ENCODE measurements around the gene SKAP1.

Gene SKAP1

GRCh38 chr17:48148854-48149786, 280.9 kb downstream of the SKAP1 start:
- Histone ChIP-seq H3K9me2 (replicated peaks; ENCODE audit: insufficient read depth, low read length) (no peaks in the 10 kb centered on the region), H3K4me2 (ENCODE audit: low read depth, low read length, poor library complexity, severe bottlenecking) (no peak overlapping the region), H3K79me2 (ENCODE audit: insufficient read depth, low read length) (no peaks in the 10 kb centered on the region), H3F3A (ENCODE audit: insufficient read depth) (no peaks in the 10 kb centered on the region), H3K4me3 (ENCODE audit: insufficient read depth, low read length, poor library complexity, severe bottlenecking) (no peak overlapping the region), H3K9me3 (ENCODE audit: insufficient read depth, low read length) (no peaks in the 10 kb centered on the region), H3K9ac (ENCODE audit: low read length) (no peak overlapping the region), H4K20me1 (ENCODE audit: low read depth, low read length) (no peaks in the 10 kb centered on the region), H3K36me3 (ENCODE audit: low read length) (no peaks in the 10 kb centered on the region), H3K27ac (ENCODE audit: low read depth, low read length) (no peak overlapping the region), H2AFZ (ENCODE audit: low read depth, low read length, severe bottlenecking) (no peak overlapping the region), H3K27me3 (ENCODE audit: low read length) (0 out of 2 replicates have a peak, but pooled peaks cover 2% of the 10 kb centered on the region)
- TF ChIP-seq, protein P1, sequence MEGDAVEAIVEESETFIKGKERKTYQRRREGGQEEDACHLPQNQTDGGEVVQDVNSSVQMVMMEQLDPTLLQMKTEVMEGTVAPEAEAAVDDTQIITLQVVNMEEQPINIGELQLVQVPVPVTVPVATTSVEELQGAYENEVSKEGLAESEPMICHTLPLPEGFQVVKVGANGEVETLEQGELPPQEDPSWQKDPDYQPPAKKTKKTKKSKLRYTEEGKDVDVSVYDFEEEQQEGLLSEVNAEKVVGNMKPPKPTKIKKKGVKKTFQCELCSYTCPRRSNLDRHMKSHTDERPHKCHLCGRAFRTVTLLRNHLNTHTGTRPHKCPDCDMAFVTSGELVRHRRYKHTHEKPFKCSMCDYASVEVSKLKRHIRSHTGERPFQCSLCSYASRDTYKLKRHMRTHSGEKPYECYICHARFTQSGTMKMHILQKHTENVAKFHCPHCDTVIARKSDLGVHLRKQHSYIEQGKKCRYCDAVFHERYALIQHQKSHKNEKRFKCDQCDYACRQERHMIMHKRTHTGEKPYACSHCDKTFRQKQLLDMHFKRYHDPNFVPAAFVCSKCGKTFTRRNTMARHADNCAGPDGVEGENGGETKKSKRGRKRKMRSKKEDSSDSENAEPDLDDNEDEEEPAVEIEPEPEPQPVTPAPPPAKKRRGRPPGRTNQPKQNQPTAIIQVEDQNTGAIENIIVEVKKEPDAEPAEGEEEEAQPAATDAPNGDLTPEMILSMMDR (IDR thresholded peaks at IDR 0.05; ENCODE audit: insufficient read depth, low read length, poor library complexity, severe bottlenecking) = no peak
- no peak for TF ChIP-seq EZH2phosphoT487 (conservative IDR thresholded peaks at IDR 0.05; ENCODE audit: low read length)

DNA sequence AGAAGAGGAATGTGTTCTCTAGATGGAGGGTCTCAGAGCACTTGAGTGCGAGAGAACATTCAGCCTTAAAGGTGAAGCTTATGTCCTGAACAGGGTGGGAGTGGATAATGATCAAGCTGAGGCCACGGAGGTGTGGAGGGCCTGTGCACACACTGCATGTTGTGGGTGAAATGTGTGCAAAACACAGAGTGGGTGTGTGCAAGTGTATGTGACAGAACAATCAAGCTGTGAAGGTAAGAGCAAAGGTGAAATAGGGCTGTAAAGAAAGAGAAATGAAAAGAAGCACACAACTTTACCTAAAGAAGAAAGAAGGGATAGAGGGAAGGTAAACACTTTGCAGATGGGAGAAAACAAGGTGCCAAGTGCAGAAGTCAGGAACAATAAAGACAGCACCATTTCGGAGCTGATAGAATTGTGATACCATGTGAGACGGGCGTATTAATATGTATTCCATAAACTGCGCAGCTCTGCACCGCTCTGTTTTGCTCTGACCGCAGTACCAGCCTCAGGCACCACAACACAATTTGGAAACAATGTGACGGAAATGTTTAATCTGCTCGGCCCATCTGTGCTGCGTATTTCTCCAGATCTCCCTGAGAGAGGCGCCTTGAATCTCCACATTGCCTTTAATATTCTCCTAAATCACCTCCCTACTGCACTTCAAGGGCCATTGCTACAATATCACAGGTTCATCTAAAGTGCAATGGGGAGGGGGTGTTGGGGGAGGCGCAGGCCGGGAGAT, 281.8 kb downstream of the SKAP1 start:
- no peak for TF ChIP-seq EZH2phosphoT487 (conservative IDR thresholded peaks at IDR 0.05; ENCODE audit: low read length)
- TF ChIP-seq, protein P1 (IDR thresholded peaks at IDR 0.05; ENCODE audit: insufficient read depth, low read length, poor library complexity, severe bottlenecking) = no peak
- no peaks in the 10 kb centered on the region for H3K36me3 ChIP-seq (ENCODE audit: low read length)
- no peaks in the 10 kb centered on the region for H3K79me2 ChIP-seq (ENCODE audit: insufficient read depth, low read length)
- 0 out of 2 replicates have a peak, but pooled peaks cover 2% of the 10 kb centered on the region for H3K27me3 ChIP-seq (ENCODE audit: low read length)
- no peaks in the 10 kb centered on the region for H3K9me3 ChIP-seq (ENCODE audit: insufficient read depth, low read length)
- no peak overlapping the region for H3K27ac ChIP-seq (ENCODE audit: low read depth, low read length)
- no peaks in the 10 kb centered on the region for H4K20me1 ChIP-seq (ENCODE audit: low read depth, low read length)
- no peaks in the 10 kb centered on the region for H3K9me2 ChIP-seq (replicated peaks; ENCODE audit: insufficient read depth, low read length)
- H3K4me2 ChIP-seq (ENCODE audit: low read depth, low read length, poor library complexity, severe bottlenecking) = no peak overlapping the region
- no peak overlapping the region for H3K9ac ChIP-seq (ENCODE audit: low read length)
- H3F3A ChIP-seq (ENCODE audit: insufficient read depth) = no peaks in the 10 kb centered on the region
- no peak overlapping the region for H3K4me3 ChIP-seq (ENCODE audit: insufficient read depth, low read length, poor library complexity, severe bottlenecking)
- no peak overlapping the region for H2AFZ ChIP-seq (ENCODE audit: low read depth, low read length, severe bottlenecking)

- Histone ChIP-seq H4K20me1 (ENCODE audit: low read depth, low read length) (no peaks in the 10 kb centered on the region), H3K36me3 (ENCODE audit: low read length) (no peaks in the 10 kb centered on the region), H3K27me3 (ENCODE audit: low read length) (0 out of 2 replicates have a peak, but pooled peaks cover 2% of the 10 kb centered on the region), H3K4me2 (ENCODE audit: low read depth, low read length, poor library complexity, severe bottlenecking) (no peak overlapping the region), H3K4me3 (ENCODE audit: insufficient read depth, low read length, poor library complexity, severe bottlenecking) (no peak overlapping the region), H3F3A (ENCODE audit: insufficient read depth) (no peaks in the 10 kb centered on the region), H3K9me3 (ENCODE audit: insufficient read depth, low read length) (no peaks in the 10 kb centered on the region), H3K27ac (ENCODE audit: low read depth, low read length) (no peak overlapping the region), H3K79me2 (ENCODE audit: insufficient read depth, low read length) (no peaks in the 10 kb centered on the region), H3K9ac (ENCODE audit: low read length) (no peak overlapping the region), H2AFZ (ENCODE audit: low read depth, low read length, severe bottlenecking) (no peak overlapping the region), H3K9me2 (replicated peaks; ENCODE audit: insufficient read depth, low read length) (no peaks in the 10 kb centered on the region)
- TF ChIP-seq, protein P1 (IDR thresholded peaks at IDR 0.05; ENCODE audit: insufficient read depth, low read length, poor library complexity, severe bottlenecking) = no peak
- TF ChIP-seq EZH2phosphoT487 (conservative IDR thresholded peaks at IDR 0.05; ENCODE audit: low read length) = no peak
Measured at GRCh38 chr17:48144976-48145798, 284.8 kb downstream of the SKAP1 start.

Measured in SU-DHL-6 (cell line).